Fibroblast of skin of right quadriceps (primary cell): ENCODE measurements around the gene MEGF8.

Experiments used
- DNase-seq: peaks from one replicate; pipeline ENCODE4 v3.0.0-alpha.2; 2013

Gene MEGF8

GRCh38 chr19:42392165-42392564 lies 66.7 kb downstream of the MEGF8 start:
- no peak for DNase-seq

DNA sequence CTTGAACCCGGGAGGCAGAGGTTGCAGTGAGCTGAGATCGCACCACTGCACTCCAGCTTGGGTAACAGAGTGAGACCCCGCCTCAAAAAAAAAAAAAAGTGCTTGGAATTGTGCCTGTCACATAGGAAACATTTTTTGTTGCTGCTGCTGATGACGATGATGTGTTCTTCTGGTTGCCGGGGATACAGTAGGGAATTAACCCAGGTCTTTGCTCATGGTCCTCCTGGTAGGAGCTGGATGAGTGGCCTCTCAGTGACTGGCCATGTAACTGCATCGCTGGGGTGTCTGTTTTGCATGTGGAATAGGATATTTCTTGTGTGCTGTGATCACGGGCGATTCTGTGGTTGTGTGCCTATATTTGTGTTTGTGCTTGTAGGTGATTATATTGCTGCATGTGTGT lies 69.3 kb downstream of the MEGF8 start:
- no peak for DNase-seq

DNA sequence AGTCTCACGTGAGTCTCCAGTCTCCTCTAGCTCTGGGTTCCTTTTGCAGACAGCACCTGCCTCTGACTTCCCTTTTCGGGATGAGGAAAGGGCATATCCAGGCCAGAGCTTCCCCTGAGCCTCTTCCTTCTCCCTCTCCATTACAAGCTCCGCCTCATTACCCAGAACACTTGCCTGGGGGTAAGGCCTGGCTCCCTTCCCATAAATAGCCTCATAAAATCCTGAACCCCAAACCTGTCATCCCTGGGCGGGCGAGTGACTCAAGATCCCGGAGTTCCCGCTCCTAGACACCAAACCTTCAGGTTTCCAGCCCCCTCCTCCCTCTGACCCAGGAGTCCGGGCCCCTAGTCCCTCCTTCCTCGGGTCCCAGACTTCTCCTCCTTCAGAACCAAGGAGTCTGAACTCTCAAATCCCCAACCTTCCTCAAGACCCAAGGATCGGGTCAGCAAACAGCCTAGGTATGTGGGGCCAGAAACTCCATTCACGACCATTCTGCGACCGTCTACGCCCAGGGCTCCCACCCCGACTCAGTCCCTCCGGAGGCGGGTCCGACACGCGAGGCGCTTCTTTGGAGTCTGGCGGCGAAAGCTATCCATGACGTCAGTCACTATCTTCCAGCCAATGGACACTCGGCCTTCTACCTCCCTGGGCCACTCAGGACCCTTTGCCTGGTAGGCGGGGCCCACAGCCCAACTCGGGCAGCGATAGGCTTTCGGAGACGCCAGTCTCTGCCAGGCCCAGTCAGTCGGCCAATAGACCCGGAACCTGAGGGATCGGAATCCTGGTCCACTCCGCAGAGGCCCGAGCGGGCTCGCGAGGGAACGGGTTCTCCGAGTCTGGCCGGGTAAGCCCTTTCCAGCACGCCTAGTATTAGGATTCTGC lies 71.2 kb downstream of the MEGF8 start:
- DNase-seq, result peak; percentile 99

DNA sequence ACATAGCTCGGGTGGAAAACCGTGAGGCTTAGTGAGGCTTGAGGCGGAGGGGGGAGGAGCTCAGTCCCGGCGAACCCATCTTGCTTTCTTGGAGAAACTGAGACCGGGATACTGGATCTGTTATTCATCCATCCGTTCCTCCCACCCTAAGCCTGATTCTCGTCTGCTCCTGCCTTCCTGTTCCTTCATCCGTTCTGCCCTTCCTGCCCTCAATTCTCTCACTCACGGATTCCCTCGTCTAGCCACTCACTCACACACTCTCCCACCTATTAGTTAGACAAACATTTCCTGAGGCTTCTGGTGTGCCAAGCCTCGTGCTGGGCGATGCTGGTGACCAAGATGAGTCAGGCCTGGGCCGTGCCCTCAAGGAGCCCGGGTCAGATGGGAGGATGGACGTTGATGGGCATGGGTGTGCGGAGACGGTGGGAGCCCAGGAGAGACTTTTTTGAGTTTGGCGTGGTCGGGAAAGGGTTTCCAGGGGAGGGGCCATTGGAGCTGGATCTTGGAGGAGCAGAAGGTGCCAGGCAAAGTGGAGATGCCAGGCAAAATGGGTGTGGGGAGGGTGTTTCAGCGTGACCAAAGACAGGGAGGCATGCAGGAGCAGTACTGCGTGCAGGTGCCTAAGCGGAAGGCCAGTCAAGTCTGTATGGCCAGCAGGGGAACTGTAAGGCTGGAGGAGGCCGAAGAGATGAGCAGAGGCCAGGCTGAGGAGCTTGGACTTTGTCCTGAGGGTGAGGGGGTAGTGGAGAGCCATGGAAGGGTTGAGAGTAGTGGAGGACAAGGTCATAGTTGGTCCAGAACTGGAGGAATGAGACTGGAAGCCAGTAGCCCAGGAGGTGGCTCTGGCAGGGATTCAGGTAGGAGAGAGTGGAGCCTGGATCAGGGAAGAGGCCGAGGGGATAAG lies 72.1 kb downstream of the MEGF8 start:
- DNase-seq, result no peak

DNA sequence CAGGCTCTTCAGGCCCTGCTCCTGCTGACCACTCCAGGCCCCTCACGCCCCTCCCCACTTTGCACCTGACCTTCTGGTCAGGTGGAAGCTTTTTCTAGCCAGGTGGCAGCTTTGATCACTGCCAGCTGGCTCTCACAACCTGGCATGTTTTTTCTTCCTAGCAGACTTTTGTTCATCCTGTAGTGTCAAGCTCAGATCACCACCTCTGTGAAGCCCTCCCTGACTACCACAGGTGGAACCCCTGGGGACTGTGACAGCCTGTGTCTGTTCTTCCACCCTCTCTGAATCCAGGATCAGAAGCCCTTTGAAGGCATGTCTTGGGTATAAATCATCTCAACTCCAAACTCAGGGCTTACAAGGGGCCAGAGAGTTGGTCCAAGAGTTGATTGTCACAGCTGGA lies 75.0 kb downstream of the MEGF8 start:
- DNase-seq, result no peak

GRCh38 chr19:42401365-42402303 lies 76.2 kb downstream of the MEGF8 start:
- DNase-seq, result peak; percentile 66

GRCh38 chr19:42402376-42403116 lies 77.1 kb downstream of the MEGF8 start:
- no peak for DNase-seq

GRCh38 chr19:42403586-42403985 lies 78.2 kb downstream of the MEGF8 start:
- no peak for DNase-seq

DNA sequence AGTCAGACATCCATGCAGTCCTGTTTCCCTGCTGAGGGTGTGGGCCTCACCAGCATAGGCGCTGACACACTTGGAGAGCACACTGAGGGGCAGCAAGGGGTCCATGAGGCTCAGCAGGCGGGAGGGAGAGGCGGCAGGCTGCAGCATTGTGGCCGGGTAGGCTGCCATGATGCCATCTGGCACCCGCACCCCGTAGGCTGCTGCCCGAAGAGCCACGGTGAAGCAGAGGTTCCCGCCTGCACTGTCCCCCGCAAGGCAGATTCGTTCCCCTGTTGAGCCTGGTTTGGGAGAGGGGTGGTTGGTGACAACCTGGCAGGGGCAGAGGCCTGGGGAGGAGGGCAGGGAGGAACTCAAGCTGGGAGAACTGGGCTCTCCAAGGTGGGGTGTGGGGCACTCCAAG lies 80.7 kb downstream of the MEGF8 start:
- no peak for DNase-seq

- no peak for DNase-seq
Measured at GRCh38 chr19:42407085-42407815, 81.8 kb downstream of the MEGF8 start.

- no peak for DNase-seq
Measured at GRCh38 chr19:42407816-42408175, 82.4 kb downstream of the MEGF8 start.

DNA sequence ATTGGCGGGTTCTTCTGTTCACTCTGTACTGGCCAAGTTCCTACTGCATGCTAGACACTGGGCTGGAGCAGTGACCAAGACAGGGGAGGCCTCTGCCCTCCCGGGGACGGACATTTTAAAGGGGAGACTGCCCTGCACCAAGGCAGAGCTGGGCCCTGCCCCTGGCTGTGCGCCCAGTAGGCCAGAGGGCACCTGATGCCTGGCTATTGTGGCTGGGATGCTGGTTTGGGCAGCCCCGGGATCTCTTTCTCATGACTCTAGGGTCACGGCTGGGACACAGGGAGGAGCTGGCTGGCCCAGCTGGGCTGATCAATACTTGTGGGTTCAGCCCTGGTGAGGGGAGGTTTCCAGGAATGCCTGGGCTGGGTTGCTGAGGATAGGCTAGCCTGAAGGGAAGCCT lies 84.0 kb downstream of the MEGF8 start:
- no peak for DNase-seq

DNA sequence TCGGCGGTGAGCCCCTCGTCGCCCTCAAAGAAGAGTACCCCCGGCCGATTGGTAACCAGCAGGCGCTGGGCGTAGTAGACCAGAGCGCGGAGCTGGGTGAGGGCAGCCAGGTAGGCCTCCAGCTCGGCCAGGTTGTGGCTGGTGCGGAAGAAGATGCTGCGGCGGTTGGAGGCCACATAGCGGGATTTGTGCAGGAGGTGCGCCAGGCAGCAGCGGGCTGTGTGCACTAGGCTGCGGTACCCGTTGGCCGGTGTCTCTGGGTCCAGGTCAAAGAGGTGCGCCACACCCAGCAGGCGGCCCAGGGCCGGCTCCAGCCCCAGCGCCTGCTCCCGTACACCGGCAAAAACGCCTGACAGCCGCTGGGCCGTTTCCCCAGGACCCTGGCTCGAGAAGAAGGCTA lies 84.9 kb downstream of the MEGF8 start:
- DNase-seq, result no peak

- DNase-seq, result no peak
Measured at GRCh38 chr19:42411581-42412178, 86.2 kb downstream of the MEGF8 start.

DNA sequence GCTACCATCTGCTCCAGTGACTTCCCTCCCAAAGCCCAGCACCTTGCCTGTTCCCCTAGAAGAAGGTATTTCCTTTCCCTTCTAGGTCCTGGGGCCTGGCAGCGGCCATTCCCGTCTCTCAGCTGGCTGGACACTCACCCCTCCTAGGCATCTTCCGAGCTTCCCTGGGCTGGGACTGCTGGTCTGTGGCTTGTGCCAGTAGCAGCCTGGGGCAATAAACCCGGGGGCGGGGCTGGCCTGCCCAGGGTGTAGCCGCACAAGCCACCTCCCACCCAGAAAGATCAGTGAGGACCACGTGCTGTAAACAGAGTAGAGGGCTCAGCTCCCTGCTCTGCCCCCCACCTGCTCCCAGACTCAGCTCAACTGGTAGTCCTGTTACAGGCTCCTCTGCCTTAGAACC lies 86.8 kb downstream of the MEGF8 start:
- DNase-seq, result no peak

GRCh38 chr19:42412661-42413076 lies 87.2 kb downstream of the MEGF8 start:
- no peak for DNase-seq

DNA sequence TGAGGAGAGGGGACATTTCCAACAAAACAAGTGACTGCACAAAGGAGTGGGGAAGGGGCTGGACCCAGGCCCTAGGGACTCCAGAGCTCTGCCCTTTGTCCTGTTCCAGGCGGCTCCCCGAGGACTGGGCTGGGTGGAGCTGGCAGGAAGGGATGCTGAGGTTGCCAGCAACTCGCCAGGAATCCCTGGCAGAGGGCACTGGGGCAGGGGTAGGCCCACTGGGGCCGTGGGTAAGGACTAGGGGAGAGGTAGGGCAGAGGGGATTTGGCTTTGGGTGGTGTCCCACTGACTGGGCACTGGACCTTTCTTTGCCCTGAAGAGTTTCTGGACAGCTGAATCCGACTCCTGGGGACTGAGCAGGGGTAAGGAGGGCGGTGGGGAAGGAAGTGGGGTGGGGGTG lies 93.9 kb downstream of the MEGF8 start:
- DNase-seq, result no peak

- DNase-seq, result peak; percentile 23
Measured at GRCh38 chr19:42420055-42420544, 94.7 kb downstream of the MEGF8 start.

GRCh38 chr19:42421101-42421500 lies 95.7 kb downstream of the MEGF8 start:
- DNase-seq, result no peak

GRCh38 chr19:42421591-42422031 lies 96.2 kb downstream of the MEGF8 start:
- no peak for DNase-seq
